HepG2 (cell line): ENCODE measurements around the gene ATP11A. TPM values are rescaled to one million over a fixed set of nuclear protein-coding genes. Genes with fewer than 3 reads are reported as not detected.
A peak's percentile ranks its signal among the peaks of the same experiment; 100 is the strongest.

Source experiments
- ASH2L ChIP-seq: fragments of 300-600, 200-600 bp; sonication (generic); IDR thresholded peaks from 2 replicates; pipeline ENCODE4 v1.7.0; 2017; ENCODE audit warnings: low read depth, mild to moderate bottlenecking, moderate library complexity, mixed read lengths, low read length; ENCODE audit not compliant: insufficient read length
- ATF7 ChIP-seq, 2 experiments: fragments of 450-650 bp in 1 of 2; sonication (generic) in 1 of 2; formaldehyde crosslinking in 1 of 2; IDR thresholded peaks; 2 replicates each; pipeline versions ENCODE4 v1.4.0 to v1.6.1; 2016 to 2020; ENCODE audit warnings: antibody characterized with exemption in 1 of 2, mild to moderate bottlenecking in 1 of 2, missing genetic modification reagents in 1 of 2
- EP300 ChIP-seq, 3 experiments: sonication (generic) in 1 of 3; formaldehyde crosslinking in 1 of 3; IDR thresholded peaks; 2 replicates each; pipeline versions ENCODE4 v1.5.1 to v1.6.1; 2011 to 2020; ENCODE audit warnings: low read depth in 2 of 3, low read length in 2 of 3, borderline replicate concordance in 1 of 3, improper control_type of control experiment in 1 of 3, mild to moderate bottlenecking in 1 of 3, missing genetic modification reagents in 1 of 3, moderate library complexity in 1 of 3
- HNF4A ChIP-seq: sonication (generic); formaldehyde crosslinking; IDR thresholded peaks from 2 replicates; pipeline ENCODE4 v1.4.0; 2020; ENCODE audit warnings: missing genetic modification reagents
- KDM2A ChIP-seq: sonication (generic); formaldehyde crosslinking; IDR thresholded peaks from 2 replicates; pipeline ENCODE4 v1.4.0; 2020; ENCODE audit warnings: low read depth, missing genetic modification reagents, borderline replicate concordance
- MEIS1 ChIP-seq: sonication (generic); formaldehyde crosslinking; IDR thresholded peaks from 2 replicates; pipeline ENCODE4 v1.9.0; 2021; ENCODE audit warnings: mild to moderate bottlenecking, missing genetic modification reagents, moderate library complexity, borderline replicate concordance
- PHF21A ChIP-seq: sonication (generic); formaldehyde crosslinking; IDR thresholded peaks from 2 replicates; pipeline ENCODE4 v1.5.0; 2020; ENCODE audit warnings: mild to moderate bottlenecking, missing genetic modification reagents
- SMC3 ChIP-seq: IDR thresholded peaks from 2 replicates; pipeline ENCODE4 v1.6.1; 2011; ENCODE audit warnings: low read length, improper control_type of control experiment
- XRCC5 ChIP-seq: fragments of 200-400 bp; formaldehyde crosslinking; optimal IDR thresholded peaks from 2 replicates; pipeline ENCODE3; 2017; ENCODE audit warnings: mild to moderate bottlenecking, low read length
- YY1 ChIP-seq: IDR thresholded peaks from 2 replicates; pipeline ENCODE4 v1.6.1; 2011; ENCODE audit warnings: low read length, low read depth, moderate library complexity, mild to moderate bottlenecking; ENCODE audit not compliant: insufficient read depth, insufficient replicate concordance
- ZBTB38 ChIP-seq: sonication (generic); formaldehyde crosslinking; IDR thresholded peaks from 2 replicates; pipeline ENCODE4 v1.5.1; 2020; ENCODE audit warnings: mild to moderate bottlenecking, missing genetic modification reagents
- ZFX ChIP-seq: sonication (generic); formaldehyde crosslinking; IDR thresholded peaks from 2 replicates; pipeline ENCODE4 v1.4.0; 2020; ENCODE audit warnings: mild to moderate bottlenecking, low read depth, missing genetic modification reagents, moderate library complexity
- ZNF552 ChIP-seq: sonication (generic); formaldehyde crosslinking; IDR thresholded peaks from 2 replicates; pipeline ENCODE4 v1.9.0; 2022; ENCODE audit warnings: missing genetic modification reagents, mild to moderate bottlenecking, borderline replicate concordance
- ZNF687 ChIP-seq: sonication (generic); formaldehyde crosslinking; IDR thresholded peaks from 2 replicates; pipeline ENCODE4 v1.5.1; 2020; ENCODE audit warnings: mild to moderate bottlenecking, missing genetic modification reagents, moderate library complexity
- ZSCAN30 ChIP-seq: sonication (generic); formaldehyde crosslinking; IDR thresholded peaks from 2 replicates; pipeline ENCODE4 v1.5.0; 2020; ENCODE audit warnings: mild to moderate bottlenecking, missing genetic modification reagents
- polyA plus RNA-seq, 8 experiments: library from polyadenylated mRNA; depleted of rRNA in 3 of 8; stranded (reverse) in 7 of 8; unstranded in 1 of 8; fragments of >200 nt; fragmentation: Illumina TruSeq in 4 of 8; extraction: Trizol in 4 of 8; gene quantifications; 2 replicates each; pipeline versions ENCODE4 v1.2.1 to v1.2.3, GENCODE V29; 2011 to 2016; ENCODE audit warnings: low read depth in 4 of 8, missing spikeins in 1 of 8, mixed read lengths in 1 of 8; ENCODE audit not compliant: insufficient read depth in 1 of 8
- total RNA-seq, 5 experiments: library from RNA; depleted of rRNA; stranded (reverse); fragments of >200 nt; fragmentation: Illumina TruSeq; extraction: Trizol; gene quantifications; 2 replicates each; pipeline ENCODE4 v1.2.3, GENCODE V29; 2016; ENCODE audit warnings: low read depth in 1 of 5
- TF ChIP-seq, protein P1 (sequence below): sonication (generic); IDR thresholded peaks from 2 replicates; pipeline ENCODE4 v1.6.1; 2016; ENCODE audit warnings: low read depth, borderline replicate concordance
- TF ChIP-seq, protein P2 (sequence below): sonication (generic); formaldehyde crosslinking; IDR thresholded peaks from 2 replicates; pipeline ENCODE4 v1.4.0; 2020; ENCODE audit warnings: mild to moderate bottlenecking, missing genetic modification reagents

The ATP11A gene
- total and polyA plus RNA-seq, 2 of the 13 experiments (the other 11 are each of a cell fraction or from before 2014, with no cell fraction given), result 18.4 to 20.1 TPM

DNA sequence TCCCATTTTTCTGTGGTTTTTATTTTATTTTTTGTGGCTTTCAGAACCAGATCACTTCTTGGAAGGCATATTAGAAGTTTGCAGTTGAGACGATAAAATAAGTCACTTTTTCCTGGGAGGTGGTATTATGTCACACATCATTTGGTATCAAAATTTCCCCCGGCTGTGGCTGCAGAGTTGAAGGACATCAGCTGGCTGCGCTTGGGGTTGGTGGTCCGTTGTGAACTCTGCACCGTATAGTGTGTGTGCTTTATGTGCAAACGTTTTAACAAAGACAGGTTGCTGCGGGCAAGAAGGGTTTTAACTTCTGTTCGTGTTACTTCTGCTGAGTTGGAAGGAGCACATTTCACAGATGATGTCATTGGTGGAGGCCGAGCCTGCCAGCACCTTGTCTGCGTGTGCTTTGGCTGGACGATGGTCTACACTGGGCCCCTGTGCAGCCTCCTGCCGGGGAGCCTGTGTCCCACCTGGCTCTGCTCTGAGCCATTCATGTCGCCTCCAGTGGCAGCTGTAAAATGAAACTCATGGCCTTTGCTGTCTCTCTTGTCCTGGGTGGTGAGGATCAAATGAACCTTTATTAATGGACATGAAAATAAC lies 9.6 kb downstream of the ATP11A start (continued):
- TF ChIP-seq ZNF687 (CRISPR knock-in tag) (peak; percentile 61), XRCC5 (peak; percentile 48), SMC3 (no peak), EP300 (IDR thresholded peaks at IDR 0.05; ENCODE audit: low read depth in 2 of 2, low read length in 2 of 2) (no peak), EP300 (CRISPR knock-in tag; IDR thresholded peaks at IDR 0.05; ENCODE audit: borderline replicate concordance) (no peak), ZBTB38 (0 out of 2 replicates have a peak, but pooled peaks have one; percentile 26), YY1 (no peak), ZNF552 (no peak), PHF21A (peak; percentile 31; the same call in 1 of the 2 replicates), ZFX (CRISPR knock-in tag) (0 out of 2 replicates have a peak, but pooled peaks have one; percentile 24), ZSCAN30 (no peak), ASH2L (peak; percentile 45), HNF4A (CRISPR knock-in tag) (peak; percentile 59), ATF7 (IDR thresholded peaks at IDR 0.05) (peak; percentile 51; the same call in 1 of the 2 replicates), ATF7 (CRISPR knock-in tag; IDR thresholded peaks at IDR 0.05) (no peak), KDM2A (CRISPR knock-in tag) (no peak), MEIS1 (CRISPR knock-in tag) (no peak)
- TF ChIP-seq, protein P1, sequence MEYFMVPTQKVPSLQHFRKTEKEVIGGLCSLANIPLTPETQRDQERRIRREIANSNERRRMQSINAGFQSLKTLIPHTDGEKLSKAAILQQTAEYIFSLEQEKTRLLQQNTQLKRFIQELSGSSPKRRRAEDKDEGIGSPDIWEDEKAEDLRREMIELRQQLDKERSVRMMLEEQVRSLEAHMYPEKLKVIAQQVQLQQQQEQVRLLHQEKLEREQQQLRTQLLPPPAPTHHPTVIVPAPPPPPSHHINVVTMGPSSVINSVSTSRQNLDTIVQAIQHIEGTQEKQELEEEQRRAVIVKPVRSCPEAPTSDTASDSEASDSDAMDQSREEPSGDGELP, result peak; percentile 47; the same call in 1 of the 2 replicates
- TF ChIP-seq, protein P2, sequence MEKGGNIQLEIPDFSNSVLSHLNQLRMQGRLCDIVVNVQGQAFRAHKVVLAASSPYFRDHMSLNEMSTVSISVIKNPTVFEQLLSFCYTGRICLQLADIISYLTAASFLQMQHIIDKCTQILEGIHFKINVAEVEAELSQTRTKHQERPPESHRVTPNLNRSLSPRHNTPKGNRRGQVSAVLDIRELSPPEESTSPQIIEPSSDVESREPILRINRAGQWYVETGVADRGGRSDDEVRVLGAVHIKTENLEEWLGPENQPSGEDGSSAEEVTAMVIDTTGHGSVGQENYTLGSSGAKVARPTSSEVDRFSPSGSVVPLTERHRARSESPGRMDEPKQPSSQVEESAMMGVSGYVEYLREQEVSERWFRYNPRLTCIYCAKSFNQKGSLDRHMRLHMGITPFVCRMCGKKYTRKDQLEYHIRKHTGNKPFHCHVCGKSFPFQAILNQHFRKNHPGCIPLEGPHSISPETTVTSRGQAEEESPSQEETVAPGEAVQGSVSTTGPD (CRISPR knock-in tag), result peak; percentile 55; the same call in 1 of the 2 replicates
